B cell (primary cell): Measurements from ENCODE around the gene SGCA.

ENCODE experiments used
- CTCF ChIP-seq: fragments of 200-600 bp; IDR thresholded peaks from one replicate; pipeline ENCODE4 v1.8.0; 2022; ENCODE audit warnings: antibody characterized with exemption, mild to moderate bottlenecking
- EZH2 ChIP-seq: IDR thresholded peaks from 2 replicates; pipeline ENCODE4 v1.6.1; 2012; ENCODE audit warnings: borderline replicate concordance, low read depth, mild to moderate bottlenecking, moderate library complexity, low read length; ENCODE audit not compliant: insufficient read depth, poor library complexity, severe bottlenecking

- TF ChIP-seq CTCF (no peak), EZH2 (no peak)
Observed at GRCh38 chr17:50210240-50211225, 44.7 kb downstream of the SGCA start.
